NCI-H69 (cell line): ENCODE results near the gene SIAH1.
"Not testable (repeated sequence)": the region's sequence is repeated elsewhere in the genome, so short reads cannot be mapped to it uniquely, and the experiment has no call there.

Experiments
- DNase-seq: peaks from one replicate; lab custom pipeline; 2025; lab: John Stamatoyannopoulos, UW

Gene SIAH1, protein sequence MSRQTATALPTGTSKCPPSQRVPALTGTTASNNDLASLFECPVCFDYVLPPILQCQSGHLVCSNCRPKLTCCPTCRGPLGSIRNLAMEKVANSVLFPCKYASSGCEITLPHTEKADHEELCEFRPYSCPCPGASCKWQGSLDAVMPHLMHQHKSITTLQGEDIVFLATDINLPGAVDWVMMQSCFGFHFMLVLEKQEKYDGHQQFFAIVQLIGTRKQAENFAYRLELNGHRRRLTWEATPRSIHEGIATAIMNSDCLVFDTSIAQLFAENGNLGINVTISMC

DNA sequence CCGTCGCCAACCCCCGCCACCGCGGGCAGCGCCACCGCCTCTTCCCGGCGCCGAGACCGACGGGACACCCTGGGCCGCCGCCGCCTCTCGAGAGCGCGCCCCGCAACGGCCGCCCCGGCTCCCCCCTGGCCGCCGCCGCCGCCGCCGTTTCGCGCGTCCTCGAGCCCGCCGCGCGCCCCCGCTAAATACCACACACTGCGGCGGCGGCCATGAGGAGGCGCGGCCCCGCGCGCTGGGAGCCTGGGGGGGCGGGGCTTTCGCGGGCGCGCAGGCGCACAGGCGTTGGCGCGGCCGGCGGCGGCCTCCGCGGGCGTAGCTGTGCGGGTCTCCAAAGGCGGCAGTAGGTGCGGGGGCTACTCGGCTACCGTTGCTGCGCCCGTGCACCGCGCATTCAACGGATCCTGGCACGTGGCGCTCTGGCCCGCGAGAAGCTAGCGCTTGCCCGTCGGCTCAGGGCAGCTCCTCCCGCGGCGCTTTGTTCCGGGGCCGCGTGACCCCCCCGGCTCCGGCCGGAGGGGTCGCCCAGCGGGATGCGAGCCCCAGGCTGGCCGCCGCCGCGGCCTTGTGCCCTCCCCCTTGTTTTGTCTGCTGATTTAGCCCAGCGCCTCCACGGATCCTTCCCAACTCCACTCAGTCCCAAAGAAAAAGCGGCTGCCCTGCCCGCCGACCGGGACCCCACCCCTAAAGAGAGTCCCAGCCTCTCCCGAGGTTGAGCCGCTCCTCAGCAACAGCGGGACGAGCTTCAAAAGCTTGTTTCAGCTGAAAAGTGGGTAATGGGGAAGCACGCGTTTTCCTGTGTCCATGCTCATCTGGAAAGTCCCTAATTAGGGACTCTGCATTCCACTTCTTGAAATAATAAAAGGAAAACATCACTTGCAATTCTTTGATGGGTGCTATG lies at the start of gene SIAH1:
Gene SIAH1, minus strand, starts transcription at position 161 of the 898 bp plus-strand sequence. CDS start 22,985 bp downstream, outside the sequence.
- peak; percentile 88 for DNase-seq

DNA sequence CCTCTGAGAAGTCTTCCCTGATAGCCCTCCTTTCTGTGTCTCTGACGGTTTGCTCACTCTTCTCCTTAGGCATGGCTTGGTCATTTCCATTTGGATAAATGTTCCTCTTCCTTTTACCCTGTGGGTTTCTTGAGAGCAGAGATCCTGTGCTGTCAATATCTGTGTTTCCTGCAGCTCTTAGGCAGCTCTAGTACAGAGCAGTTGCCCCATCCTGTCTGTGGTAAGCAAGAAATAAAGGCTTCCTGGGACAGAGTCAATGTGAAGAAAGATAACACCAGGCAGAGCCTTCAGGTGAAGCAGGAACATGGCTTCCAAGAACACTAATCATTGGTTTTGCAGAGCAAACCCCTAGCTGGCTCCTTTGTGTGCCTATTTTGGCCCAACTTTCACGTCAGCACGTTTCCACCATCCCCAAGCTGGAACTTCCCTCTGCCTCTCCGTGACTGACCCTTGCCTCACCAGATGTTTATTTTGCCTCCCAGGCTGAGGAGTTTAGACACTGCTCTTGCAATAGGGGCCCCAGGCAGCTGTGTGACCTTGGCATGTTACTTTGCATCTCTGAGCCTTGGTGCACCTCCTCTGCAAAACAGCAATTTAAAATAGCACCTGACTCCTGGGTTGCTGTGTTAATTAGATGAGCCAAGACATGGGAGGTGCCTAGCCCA lies 49.6 kb upstream of the SIAH1 start:
- DNase-seq = no peak

DNA sequence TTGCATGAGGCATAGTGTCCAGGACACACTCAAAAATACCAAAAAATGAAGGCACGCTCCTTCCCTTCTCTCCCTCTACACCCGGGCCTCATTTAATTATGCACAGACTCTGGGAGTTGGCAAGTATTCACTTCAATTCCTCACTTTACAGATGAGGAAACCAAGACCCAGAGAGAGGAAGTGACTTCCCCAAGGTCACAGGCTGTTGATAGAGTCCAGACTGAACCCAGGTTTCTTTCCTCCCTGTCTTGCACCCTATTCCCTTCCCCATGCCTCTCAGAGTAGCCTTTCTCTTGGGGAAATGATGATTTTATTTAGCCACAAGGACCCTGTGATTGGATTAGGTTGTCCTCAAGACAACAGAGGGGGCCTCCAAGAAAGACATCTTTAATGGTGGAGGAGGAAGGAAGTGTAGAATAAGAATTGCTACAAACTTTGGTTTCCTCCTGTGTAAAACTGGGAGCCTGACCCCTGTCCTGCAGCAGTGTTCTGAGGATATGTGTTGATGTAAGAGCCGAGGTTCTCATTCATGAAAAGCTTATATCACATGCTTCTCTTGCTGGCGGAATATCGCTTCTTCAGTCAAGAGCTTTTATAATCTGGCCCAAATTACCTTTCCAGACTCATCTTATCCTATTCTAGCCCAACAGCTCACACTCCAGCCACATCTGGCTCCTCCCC lies 48.8 kb upstream of the SIAH1 start:
- DNase-seq = no peak

DNA sequence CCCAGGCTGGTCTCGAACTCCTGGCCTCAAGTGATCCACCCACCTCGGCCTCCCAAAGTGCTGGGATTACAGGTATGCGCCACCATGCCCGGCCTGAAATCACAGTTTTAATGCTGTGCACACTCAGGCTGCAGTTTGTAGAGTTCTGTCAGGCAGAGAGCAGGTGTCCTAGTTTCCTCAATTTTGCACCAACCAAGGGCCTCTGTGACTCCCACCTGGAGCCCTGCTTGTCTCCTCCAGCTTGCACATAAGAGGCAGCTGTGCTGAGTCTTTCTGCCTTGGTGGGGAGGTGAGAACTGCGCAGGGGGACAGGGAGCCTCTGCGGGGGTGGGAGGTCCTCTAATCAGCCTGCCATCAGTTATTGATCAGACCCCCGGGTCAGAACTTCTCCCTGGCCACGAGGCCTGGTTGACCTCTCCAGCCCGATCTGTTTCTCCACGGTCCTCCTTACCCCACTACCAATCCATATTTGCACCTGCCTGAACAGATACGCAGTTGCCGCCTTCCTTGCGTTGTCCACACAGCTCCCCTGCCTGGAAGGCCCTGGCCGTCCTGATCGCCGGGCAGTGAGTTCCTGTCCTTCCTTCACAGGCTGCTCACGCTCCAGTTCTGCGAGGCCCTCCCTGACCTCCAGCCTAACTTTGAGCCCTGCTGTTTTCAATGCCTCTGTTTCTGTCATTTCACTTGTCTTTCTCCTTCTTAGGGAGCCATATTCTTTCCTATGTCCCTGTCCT lies 48.1 kb upstream of the SIAH1 start:
- DNase-seq = no peak

DNA sequence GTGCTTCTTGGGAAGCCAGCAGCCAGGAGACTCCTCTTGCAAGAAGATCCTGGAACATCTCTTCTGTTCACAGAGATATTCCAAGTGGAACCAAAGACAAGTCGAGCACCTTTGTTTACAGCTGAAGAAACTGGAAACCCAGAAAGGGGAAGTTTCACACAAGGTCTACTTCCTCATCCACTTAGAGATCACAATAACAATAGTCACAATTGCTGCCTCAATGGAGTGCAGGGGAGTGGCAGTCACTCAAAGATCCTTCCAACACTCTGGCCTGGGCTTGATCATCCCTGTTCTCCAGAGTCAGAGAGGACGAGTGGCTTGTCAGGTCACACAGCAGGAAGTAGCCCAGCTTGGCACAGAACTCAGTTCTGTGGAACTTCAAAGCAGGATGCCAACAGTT lies 46.9 kb upstream of the SIAH1 start:
- no peak for DNase-seq

DNA sequence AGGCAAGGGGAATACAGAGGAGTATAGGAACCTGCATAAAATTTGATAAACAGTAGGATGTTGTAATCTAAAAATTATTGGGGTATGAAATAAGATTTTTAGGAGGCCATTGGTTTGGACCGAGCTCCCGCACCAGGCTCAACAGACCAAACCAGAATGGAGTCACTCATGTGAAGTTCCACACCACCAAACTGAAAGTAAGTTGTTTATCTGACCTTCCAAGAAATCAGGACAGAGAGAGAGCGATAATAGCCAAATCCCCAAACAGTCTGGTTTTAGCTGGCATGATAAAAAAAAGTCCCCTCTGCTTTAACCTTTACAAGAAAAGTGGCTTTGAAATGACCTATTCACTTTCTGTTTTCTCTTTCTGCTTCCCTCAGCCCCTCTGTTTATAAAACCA lies 45.7 kb upstream of the SIAH1 start:
- DNase-seq = no peak

DNA sequence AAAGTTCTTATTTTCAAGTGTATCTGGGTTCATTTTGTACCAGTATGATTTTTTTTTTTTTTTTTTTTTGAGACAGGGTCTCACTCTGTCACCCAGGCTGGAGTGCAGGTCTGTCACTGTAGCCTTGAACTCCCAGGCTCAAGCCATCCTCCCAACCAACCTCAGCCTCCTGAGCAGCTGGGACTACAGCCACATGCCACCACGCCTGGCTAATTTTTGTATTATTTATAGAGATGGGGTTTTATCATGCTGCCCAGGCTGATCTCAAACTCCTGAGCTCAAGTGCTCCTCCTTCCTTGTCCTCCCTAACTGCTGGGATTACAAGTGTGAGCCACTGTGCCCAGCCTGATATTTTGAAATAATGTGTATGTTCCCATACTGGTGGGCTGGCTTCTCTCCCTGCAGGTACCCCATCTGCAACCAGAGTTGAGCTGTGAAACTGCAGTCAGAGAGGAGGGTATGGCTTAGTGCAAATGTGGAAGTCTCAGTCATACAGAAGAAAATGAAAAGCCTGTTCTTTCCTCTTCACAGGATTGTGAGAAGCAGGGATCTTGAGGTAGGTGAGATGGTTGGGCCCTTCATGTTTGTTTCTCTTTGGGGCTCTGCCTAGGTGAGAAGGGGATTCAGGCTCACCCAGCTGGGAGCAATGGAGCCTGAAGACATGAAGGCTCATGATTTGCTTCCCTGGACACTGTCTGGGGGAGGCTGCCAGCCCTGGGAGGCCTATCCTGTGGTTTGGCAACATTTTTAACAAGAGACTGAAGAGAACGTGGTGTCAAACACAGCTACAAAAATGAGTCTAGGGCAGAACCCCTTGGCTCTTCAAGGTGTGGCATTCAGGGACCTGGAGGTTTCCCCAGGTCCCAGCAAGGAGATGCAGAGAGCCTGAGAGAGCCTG lies 41.3 kb upstream of the SIAH1 start:
- no peak for DNase-seq

DNA sequence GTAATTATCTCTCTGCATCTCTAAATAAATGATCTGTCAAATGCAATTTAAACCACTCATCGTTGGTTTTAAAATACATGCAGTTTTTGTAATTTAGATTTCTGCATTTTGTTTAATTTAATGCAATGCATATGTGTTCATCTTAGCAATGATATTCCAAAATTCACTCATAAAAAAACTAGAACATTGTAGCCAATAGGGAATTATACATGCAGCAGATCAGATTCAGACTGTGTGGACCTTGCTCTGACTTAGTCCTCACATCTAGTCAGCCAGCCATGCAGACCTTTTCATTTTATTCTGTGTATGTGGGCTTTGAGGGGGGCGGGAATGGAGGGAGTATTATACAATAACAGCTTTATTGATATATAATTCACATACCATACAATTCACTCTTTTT lies 37.3 kb upstream of the SIAH1 start:
- no peak for DNase-seq

DNA sequence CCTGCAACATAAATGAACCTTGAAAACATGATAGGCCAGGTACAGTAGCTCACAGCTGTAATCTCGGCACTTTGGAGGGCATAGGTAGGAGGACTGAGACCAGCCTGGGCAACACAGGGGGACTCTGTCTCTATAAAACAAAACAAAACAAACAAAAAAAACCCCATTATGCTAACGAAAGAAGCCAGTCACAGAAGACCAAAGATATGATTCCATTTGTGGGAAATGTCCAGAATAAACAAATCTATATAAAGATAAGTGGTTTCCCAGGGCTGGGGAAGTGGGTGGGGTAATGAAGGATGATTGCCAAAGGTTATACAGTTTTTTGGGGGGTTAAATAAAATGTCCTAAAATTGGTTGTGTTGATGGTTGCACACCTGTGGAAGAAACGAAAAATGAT lies 36.5 kb upstream of the SIAH1 start:
- DNase-seq = no peak

DNA sequence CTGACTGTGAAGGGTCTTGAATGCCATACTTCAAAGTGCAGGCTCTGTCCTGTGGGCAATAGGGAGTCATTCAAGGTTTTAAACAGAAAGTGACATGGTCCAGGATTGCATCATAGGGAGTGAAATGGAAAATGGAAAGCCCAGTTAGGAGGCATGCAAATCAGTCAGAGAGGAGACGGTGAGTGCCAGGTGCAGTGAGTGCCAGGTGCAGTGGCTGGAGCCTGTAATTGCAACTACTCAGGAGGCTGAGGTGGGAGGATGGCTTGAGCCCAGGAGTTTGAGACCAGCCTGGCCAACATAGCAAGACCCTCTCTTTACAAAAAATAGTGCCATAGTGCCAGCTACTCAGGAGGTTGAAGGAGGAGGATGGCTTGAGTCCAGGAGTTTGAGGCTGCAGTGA lies 35.2 kb upstream of the SIAH1 start:
- peak; percentile 1 for DNase-seq

DNA sequence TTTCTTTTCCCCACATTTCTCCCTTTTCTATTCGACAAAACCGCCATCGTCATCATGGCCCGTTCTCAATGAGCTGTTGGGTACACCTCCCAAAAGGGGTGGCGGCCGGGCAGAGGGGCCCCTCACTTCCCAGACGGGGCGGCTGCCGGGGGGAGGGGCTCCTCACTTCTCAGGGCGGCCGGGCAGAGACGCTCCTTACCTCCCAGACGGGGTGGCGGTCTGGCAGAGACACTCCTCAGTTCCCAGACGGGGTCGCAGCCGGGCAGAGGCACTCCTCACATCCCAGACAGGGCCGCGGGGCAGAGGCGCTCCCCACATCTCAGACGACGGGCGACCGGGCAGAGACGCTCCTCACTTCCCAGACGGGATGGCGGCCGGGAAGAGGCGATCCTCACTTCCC lies 31.4 kb upstream of the SIAH1 start:
- DNase-seq = not testable (repeated sequence)

DNA sequence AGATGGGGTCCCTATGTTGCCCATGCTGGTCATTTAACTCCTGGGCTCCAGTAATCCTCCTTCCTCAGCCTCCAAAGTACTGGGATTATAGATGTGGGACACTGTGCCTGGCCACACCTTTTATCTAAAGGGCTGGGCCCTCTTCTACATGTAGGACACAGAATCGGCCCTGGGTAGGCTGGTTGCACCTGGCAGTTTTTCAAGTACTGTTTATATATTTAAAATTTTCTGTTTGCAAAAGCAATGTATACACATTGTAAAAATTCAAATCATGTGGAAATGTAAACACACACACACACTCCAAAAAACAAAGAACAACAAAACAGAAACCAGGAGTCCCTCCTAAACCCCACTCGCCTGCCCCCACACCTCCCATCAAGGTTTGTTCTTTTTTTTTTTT lies 28.1 kb upstream of the SIAH1 start:
- DNase-seq = peak; percentile 9

DNA sequence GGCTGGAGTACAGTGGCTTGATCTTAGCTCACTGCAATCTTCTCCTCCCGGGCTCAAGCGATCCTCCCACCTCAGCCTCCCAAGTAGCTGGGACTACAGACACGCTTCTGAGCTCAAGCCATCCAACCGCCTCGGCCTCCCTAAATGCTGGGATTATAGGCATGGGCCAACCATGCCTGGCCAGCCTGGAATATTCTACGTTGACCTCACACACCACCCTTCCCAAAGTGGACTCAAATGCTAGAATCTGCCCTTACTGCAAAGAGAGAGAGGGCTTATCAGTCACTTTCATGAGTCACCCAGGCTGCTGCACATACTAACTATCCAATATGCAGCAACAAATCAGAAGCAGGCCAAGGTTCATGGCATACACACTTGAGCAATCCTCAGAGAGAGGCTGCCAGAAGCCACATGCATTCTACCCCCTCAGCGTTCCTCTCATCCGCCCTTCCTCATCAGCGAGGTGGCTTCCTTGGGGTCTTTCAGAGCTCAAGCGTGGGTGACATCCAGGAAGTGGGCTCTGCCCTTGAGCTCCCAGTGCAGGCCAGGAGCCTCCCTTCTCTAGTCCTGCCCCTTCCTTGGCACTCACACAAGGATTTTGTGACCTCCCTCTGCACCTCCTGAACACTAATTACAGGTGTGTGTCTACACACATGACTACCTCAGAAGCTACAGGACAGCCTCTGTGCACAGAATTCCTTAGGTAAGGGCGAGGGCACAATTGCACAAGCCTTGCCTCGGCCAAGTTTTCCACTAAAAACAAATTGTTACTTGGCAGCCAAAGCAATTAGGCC lies 24.8 kb upstream of the SIAH1 start:
- peak; percentile 42 for DNase-seq

DNA sequence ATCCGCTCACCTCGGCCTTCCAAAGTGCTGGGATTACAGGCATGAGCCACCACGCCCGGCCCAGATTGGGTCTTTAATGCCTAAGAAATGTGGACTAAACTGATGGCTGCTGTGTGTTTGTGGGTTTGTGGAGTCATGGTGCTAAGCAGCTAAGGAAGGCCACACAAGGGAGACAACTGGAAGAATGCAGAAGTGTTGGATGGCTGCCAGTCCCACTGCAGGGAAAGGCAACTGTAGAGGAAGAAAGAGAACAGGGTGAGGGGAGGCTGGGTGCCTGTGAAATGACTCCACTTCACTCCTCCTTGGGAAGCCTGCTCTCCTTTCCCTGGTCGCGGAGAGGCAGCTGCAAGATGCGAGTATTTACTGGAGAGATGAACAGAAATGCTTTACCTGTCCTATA lies 23.5 kb upstream of the SIAH1 start:
- peak; percentile 6 for DNase-seq

DNA sequence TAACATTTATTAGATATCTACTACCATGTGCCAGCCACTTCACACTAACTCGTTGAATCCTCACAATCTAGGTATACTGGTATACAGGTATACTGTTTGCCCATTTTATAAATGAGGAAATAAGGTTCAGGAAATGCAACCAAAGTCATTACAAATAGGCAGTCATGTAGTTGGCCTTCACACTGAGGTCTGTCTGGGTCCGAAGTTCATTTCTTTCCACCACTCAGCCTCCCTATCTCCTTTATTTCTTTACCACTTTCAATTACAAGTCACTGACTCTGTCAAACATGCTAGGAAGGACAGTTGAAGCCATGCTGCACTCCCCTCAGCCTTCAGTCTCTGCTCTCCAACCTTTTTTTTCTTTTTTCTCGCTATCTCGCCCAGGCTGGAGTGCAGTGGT lies 20.7 kb upstream of the SIAH1 start:
- DNase-seq = no peak

DNA sequence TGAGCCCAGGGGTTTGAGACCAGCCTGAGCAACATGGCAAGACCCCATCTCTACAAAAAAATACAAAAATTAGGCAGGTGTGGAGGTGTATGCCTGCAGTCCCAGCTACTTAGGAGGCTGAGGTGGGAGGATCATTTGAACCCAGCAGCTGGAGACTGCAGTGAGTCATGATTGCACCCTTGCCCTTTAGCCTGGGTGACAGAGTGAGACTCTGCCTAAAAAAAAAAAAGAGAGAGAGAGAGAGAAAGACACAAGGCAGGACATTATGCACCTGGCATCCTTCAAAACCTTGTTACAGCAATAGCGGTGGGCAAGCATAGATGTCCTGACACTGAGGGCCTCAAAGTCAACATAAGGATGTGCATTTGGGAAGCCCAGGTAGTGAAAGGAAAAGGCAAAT lies 19.9 kb upstream of the SIAH1 start:
- DNase-seq = peak; percentile 15

DNA sequence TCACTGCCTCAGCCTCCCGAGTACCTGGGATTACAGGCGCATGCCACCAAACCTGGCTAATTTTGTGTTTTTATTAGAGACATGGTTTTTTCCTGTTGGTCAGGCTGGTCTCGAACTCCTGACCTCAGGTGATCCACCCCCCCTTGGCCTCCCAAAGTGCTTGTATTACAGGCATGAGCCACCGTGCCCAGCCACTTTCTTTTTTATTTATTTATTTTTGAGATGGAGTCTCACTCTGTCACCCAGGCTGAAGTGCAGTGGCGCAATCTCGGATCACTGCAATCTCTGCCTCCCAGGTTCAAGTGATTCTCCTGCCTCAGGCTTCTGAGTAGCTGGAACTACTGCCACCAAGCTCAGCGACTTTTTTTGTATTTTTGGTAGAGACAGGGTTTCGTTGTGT lies 17.3 kb upstream of the SIAH1 start:
- DNase-seq = not testable (repeated sequence)

DNA sequence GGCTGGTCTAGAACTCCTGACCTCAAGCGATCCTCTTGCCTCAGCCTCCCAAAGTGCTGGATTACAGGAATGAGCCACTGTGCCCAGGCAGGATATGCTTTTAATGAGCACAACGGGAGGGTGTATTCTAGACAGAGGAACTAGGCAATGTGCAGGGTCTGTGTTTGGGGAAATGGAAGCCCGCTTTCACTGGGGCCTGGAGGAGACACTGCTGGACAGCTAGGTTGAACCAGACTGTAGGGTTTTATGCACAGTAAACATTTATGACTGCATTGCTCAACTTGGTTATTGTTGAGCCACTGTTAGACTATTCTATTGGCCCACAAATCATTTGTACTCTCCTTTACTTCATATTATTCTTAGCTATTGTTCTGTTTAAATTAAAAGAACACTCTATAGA lies 10.2 kb upstream of the SIAH1 start:
- DNase-seq = no peak

DNA sequence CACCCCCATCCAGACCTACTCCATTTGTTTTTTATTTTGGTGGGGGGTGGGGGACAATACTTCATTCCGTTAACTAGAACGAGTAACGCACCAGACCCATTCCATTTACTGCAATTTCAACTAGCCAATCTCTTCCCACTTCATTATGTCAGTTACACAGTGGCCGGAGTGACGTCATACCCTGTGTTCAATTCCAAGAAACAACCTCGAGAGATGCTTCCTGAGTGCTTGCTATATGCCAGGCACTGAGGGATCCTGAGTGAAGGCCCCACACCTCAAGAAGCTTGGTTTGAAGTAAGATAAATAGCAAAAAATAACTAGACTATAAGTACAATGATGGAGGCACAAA lies 9.1 kb upstream of the SIAH1 start:
- no peak for DNase-seq
